SU-DHL-6 (cell line): ENCODE results near the gene KRTAP12-1.

Experiments used
- H2AFZ ChIP-seq: fragments of 200-600 bp; sonication (generic); 2 replicates; pipeline ENCODE4 v1.6.1; 2014; ENCODE audit warnings: low read depth, mild to moderate bottlenecking, moderate library complexity, mixed read lengths, antibody characterized with exemption, low read length; ENCODE audit not compliant: severe bottlenecking
- H3F3A ChIP-seq: fragments of 200-600 bp; shearing (Covaris generic); 2 replicates; pipeline ENCODE4 v1.6.0; 2016; ENCODE audit warnings: antibody characterized with exemption, mild to moderate bottlenecking; ENCODE audit not compliant: insufficient read depth
- H3K27ac ChIP-seq: fragments of 200-600 bp; sonication (generic); 2 replicates; pipeline ENCODE4 v1.5.1; 2016; ENCODE audit warnings: low read depth, mild to moderate bottlenecking, low read length, moderate library complexity, mixed read lengths
- H3K27me3 ChIP-seq: fragments of 200-600 bp; sonication (generic), shearing (Covaris generic); 2 replicates; pipeline ENCODE4 v1.6.0; 2014; ENCODE audit warnings: mild to moderate bottlenecking, low read length
- H3K36me3 ChIP-seq: fragments of 200-600 bp; sonication (generic); 2 replicates; pipeline ENCODE4 v1.6.1; 2014; ENCODE audit warnings: mild to moderate bottlenecking, low read length, mixed read lengths
- H3K4me2 ChIP-seq: fragments of 300-600, 200-600 bp; shearing (Covaris generic), sonication (generic); 2 replicates; pipeline ENCODE4 v1.6.0; 2014; ENCODE audit warnings: low read length, low read depth, mild to moderate bottlenecking; ENCODE audit not compliant: poor library complexity, severe bottlenecking
- H3K4me3 ChIP-seq: fragments of 200-600 bp; sonication (generic); 2 replicates; pipeline ENCODE4 v1.5.1; 2014; ENCODE audit warnings: antibody characterized with exemption, low read length, mild to moderate bottlenecking, mixed read lengths; ENCODE audit not compliant: insufficient read depth, poor library complexity, severe bottlenecking
- H3K79me2 ChIP-seq: fragments of 200-600 bp; sonication (generic); 2 replicates; pipeline ENCODE4 v1.6.1; 2014; ENCODE audit warnings: mild to moderate bottlenecking, low read length, moderate library complexity; ENCODE audit not compliant: insufficient read depth
- H3K9ac ChIP-seq: fragments of 200-600 bp; sonication (generic); 2 replicates; pipeline ENCODE4 v1.7.0; 2014; ENCODE audit warnings: mild to moderate bottlenecking, low read length
- H3K9me2 ChIP-seq: fragments of 200-600 bp; sonication (generic); replicated peaks from 2 replicates; pipeline ENCODE4 v1.6.1; 2014; ENCODE audit warnings: low read length; ENCODE audit not compliant: insufficient read depth
- H3K9me3 ChIP-seq: fragments of 200-600 bp; sonication (generic); 2 replicates; pipeline ENCODE4 v1.6.1; 2014; ENCODE audit warnings: low read length, mixed read lengths; ENCODE audit not compliant: insufficient read depth
- H4K20me1 ChIP-seq: fragments of 200-600 bp; sonication (generic); 2 replicates; pipeline ENCODE4 v1.6.1; 2014; ENCODE audit warnings: low read depth, mild to moderate bottlenecking, antibody characterized with exemption, low read length, moderate library complexity, mixed read lengths
- EZH2phosphoT487 ChIP-seq: fragments of 200-600 bp; sonication (generic), shearing (Covaris generic); conservative IDR thresholded peaks from 2 replicates; pipeline ENCODE4 v1.6.1; 2018; ENCODE audit warnings: mild to moderate bottlenecking, antibody characterized with exemption, low read length, moderate library complexity, mixed read lengths
- TF ChIP-seq, protein P1 (sequence below): fragments of 200-600 bp; sonication (generic); IDR thresholded peaks from one replicate; pipeline ENCODE4 v1.5.1; 2017; ENCODE audit warnings: antibody characterized with exemption, mild to moderate bottlenecking, low read length, moderate library complexity; ENCODE audit not compliant: insufficient read depth, poor library complexity, severe bottlenecking

KRTAP12-1 gene

DNA sequence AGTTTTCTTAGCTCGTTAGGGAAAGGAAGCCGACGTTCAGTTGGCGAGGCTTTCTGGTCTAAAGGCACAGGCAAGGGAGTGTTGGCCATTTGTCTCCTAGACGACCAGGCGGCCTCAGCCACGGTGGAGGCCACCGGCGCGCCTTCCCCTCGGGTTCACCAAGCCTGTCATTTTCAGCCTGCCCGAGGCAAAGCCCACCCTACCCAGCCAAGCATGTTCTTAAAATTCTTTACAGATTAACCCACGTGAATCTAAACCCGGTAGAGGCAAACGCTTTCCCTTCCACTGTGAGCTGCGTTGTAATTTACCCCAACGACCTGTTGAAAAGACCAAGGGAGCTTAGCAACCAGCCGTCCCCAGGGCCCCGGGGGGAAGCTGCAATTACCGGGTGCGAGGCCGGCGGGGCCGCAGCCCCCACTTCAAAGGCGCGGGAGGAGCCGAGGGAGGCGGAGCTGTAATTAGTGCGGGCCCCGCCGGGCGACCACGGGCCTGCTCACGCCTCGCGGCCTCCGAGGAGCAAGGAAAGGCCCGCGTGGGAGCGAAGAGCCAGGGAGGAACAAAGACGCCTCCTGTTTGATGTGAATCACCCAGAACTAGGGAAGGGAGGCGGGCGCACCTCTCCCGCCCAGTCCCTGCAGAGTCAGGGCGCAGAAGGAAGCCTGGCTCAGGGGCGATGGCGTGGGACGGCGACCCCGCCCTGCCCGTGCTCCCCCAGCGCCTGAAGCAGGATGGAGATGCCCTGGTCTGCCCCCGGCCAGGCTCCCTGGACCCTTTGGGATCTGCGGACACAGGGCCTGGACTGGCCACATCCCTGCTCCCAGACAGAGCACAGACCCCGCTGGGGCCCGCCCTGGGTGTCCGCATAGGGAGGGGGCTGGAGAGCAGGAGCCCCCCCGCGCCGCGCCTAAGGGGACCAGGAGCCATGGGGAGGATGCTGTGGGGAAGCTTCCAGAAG lies 41.5 kb upstream of the KRTAP12-1 start:
- Histone ChIP-seq H3K4me2 (no peak overlapping the region), H3F3A (no peaks in the 10 kb centered on the region), H3K79me2 (no peaks in the 10 kb centered on the region), H3K9me3 (no peaks in the 10 kb centered on the region), H3K4me3 (no peak overlapping the region), H3K27me3 (0 out of 2 replicates have a peak, but pooled peaks cover 4% of the 10 kb centered on the region), H3K27ac (no peak overlapping the region), H3K36me3 (no peaks in the 10 kb centered on the region), H4K20me1 (no peaks in the 10 kb centered on the region), H3K9ac (no peak overlapping the region), H2AFZ (no peak overlapping the region), H3K9me2 (no peaks in the 10 kb centered on the region)
- no peak for TF ChIP-seq EZH2phosphoT487
- TF ChIP-seq, protein P1, sequence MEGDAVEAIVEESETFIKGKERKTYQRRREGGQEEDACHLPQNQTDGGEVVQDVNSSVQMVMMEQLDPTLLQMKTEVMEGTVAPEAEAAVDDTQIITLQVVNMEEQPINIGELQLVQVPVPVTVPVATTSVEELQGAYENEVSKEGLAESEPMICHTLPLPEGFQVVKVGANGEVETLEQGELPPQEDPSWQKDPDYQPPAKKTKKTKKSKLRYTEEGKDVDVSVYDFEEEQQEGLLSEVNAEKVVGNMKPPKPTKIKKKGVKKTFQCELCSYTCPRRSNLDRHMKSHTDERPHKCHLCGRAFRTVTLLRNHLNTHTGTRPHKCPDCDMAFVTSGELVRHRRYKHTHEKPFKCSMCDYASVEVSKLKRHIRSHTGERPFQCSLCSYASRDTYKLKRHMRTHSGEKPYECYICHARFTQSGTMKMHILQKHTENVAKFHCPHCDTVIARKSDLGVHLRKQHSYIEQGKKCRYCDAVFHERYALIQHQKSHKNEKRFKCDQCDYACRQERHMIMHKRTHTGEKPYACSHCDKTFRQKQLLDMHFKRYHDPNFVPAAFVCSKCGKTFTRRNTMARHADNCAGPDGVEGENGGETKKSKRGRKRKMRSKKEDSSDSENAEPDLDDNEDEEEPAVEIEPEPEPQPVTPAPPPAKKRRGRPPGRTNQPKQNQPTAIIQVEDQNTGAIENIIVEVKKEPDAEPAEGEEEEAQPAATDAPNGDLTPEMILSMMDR, result no peak

DNA sequence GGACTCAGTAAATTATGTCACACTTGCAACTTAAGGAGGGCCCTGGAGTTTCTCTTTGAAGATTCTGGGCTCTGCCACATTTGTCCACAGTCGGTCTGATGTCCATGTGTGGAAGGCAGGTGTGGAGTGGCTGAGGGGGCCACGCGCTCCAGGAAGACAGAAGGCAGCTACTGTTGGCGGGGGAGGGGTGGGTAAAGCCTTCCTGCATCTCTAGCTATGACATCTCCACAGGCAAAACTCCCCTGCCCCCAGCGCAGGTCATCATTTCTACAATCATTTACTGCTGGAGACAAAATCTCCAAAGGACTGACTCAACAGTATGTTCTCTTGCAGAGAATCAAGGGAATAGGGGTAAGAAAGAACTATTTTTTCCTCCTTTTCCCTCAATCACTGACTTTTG lies 40.8 kb upstream of the KRTAP12-1 start:
- no peak overlapping the region for H2AFZ ChIP-seq
- H3K9me2 ChIP-seq, result no peaks in the 10 kb centered on the region
- H3K4me2 ChIP-seq, result no peak overlapping the region
- H3F3A ChIP-seq, result no peaks in the 10 kb centered on the region
- H3K4me3 ChIP-seq, result no peak overlapping the region
- no peaks in the 10 kb centered on the region for H3K9me3 ChIP-seq
- no peaks in the 10 kb centered on the region for H3K36me3 ChIP-seq
- no peak overlapping the region for H3K27ac ChIP-seq
- H4K20me1 ChIP-seq, result no peaks in the 10 kb centered on the region
- no peaks in the 10 kb centered on the region for H3K79me2 ChIP-seq
- TF ChIP-seq EZH2phosphoT487, result no peak
- TF ChIP-seq, protein P1, result no peak
- H3K27me3 ChIP-seq, result 0 out of 2 replicates have a peak, but pooled peaks cover 4% of the 10 kb centered on the region
- no peak overlapping the region for H3K9ac ChIP-seq

DNA sequence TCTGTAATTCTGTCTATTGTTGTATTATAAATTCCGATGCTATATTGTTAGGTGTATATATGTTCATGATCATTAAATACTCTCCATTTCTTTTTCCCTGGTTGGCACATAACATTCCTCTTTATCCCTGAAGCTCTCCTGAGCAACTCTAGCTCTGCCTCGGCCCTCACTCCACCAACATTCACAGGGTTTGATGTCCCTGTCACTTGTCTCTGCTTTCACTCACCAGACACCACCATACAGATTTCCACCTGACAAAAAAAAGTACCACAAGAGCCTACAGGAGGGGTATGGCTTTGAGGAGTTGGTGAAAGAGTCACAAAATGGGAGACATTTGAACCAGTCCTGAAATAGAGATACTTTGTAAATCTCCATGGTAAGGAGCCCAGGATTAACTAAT lies 38.2 kb upstream of the KRTAP12-1 start:
- 0 out of 2 replicates have a peak, but pooled peaks cover 4% of the 10 kb centered on the region for H3K27me3 ChIP-seq
- H2AFZ ChIP-seq, result no peak overlapping the region
- TF ChIP-seq EZH2phosphoT487, result no peak
- TF ChIP-seq, protein P1, result no peak
- no peaks in the 10 kb centered on the region for H3K9me3 ChIP-seq
- no peaks in the 10 kb centered on the region for H3K36me3 ChIP-seq
- no peak overlapping the region for H3K9ac ChIP-seq
- H3K9me2 ChIP-seq, result no peaks in the 10 kb centered on the region
- H3K4me3 ChIP-seq, result no peak overlapping the region
- no peaks in the 10 kb centered on the region for H3K79me2 ChIP-seq
- H3K4me2 ChIP-seq, result no peak overlapping the region
- no peaks in the 10 kb centered on the region for H4K20me1 ChIP-seq
- no peak overlapping the region for H3K27ac ChIP-seq
- H3F3A ChIP-seq, result no peaks in the 10 kb centered on the region
